CD1c-positive myeloid dendritic cell (primary cell): ENCODE data around the gene DDX4.

ENCODE experiments used
- DNase-seq: peaks from one replicate; pipeline ENCODE4 v3.0.0-alpha.2; 2016; ENCODE audit errors: extremely low spot score

DDX4 gene

DNA sequence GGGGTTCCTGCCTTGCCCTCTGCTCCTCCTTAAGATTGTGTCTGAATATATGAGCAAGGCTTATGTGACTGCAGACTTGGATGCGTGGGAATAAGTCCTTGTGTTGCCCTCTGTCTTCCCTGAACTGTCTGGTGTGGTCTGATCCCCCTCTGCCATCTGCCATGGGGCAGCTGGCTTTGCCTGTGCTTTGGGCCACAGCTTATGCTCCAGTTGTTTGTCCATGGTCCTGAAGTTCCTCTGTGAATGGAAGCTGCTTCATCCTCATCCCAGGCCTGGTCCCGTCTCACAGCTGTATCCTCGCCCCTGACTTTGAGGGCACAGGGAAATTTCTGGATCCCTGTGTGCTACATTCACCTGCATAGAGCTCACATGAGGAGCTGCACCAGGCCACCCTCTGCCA is 128.0 kb downstream of the DDX4 start:
- no peak for DNase-seq

DNA sequence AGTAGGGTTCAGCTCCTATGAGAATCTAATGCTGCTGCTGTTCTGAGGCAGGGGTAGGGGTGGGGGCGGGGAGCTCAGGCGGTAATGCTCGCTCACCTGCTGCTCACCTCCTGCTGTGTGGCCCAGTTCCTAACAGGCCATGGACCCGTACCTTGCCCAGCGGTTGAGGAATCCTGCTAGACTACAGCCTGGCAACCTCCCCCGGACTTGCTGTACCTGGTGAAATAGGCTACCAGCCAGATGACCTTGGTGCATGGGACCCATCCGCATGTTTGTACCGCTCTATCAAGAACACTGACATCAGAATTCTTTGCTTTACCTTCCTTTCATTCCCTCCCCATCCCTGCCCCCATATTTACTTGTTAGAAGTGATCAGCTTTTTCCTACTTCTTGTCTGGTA is 128.6 kb downstream of the DDX4 start:
- DNase-seq: no peak
